Measurements from ENCODE around the gene CCDC34.
"Not testable (repeated sequence)": the region's sequence is repeated elsewhere in the genome, so short reads cannot be mapped to it uniquely, and the experiment has no call there.

Gene CCDC34

DNA sequence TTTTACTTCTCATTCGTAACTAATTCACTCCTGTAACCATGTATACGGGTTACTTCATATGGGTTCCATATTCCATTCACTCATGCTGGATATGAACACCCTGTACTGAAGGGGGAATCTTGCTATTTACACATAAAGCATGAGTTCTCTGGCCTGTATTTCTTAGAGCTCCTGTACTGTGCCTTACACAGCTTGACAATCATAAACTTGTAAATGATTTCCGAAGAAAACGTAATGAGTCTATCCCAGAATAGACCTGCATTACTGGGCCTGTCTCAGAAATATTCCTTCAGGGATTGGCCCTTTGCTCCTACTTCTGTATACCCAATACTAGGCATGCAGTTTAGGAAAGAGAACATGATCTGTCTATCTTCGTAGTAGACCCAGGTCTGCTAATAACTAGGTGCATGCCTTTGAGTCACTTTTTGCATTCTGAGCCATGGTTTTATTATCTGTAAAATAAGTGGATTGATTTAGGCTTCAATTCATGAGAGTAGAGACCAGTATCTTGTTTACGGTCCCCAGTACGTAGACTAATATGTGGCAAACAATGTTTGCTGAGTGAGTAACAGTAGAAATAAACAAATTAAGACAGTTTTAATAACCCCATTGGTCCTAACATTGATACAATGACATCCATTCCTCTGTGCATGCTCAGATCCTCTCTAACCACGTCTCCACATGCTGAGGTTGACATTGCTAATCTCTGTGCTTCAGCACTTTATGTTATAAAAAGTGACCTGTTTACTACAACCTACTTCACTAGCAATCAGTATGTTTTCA lies 1.2 kb downstream of the CCDC34 start:
- no peak for DNase-seq

DNA sequence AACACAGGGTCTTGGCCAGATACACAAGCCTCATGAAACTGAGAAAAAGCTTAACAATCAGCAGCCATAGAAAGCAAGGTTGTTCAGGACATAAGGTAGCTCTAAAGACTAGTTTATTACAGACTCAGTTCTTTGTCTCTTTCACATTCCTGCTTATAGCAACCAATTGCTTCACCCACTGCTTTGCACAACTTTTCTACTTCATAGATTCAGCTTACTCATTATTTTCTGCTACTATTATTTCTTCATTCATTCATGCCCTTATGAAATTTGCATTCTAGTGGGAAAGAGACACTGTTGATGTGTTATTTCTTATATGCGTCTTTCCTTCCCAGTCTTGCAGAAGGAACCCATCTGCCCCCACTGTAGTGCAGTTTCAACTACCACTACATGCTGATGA lies 4.7 kb downstream of the CCDC34 start:
- DNase-seq = no peak

DNA sequence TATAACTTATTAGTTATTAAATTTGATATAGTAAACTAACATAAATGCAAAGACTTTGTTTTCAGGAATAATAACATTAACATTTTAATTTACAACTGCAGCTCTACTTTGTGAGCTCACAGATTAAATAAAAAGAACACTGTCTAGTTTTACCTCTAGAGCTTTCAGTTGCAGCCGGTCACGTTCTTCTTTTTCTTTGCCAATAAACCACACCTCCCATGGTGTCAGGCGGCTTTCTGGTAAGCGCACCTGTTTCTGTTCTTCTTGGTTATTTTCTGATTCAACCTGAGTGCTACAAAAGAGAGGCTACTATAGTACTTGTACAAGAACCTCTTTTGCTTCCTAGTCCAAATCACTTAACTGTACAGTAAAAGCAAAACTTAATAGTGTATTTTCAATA lies 5.8 kb downstream of the CCDC34 start:
- no peak for DNase-seq

DNA sequence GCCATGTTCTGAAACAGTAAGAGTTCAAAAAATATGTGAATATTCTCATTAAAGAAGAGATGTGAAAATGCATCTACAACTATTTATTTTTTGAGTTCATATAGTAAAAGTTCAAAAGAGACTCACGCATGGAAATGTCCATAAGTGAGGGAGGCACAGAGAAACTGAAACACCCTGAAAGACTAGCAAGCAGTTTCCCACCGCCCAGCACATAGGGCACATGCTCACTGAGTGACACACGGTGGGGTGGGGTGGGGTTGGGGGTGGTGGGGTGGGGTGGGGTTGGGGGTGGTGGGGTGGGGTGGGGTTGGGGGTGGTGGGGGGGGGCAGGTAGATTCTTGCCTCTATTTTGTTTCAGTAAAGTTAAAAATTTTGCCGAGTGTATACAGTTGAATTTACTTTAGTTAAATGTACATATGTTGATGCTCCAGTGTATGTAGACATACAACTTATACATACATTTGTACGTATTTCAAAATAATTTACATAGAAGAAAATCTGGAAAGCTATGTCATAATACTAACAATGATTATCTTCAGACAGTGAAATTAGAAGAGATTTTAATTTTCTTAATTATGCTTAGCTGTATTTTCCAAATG lies 6.3 kb downstream of the CCDC34 start:
- no peak for DNase-seq

DNA sequence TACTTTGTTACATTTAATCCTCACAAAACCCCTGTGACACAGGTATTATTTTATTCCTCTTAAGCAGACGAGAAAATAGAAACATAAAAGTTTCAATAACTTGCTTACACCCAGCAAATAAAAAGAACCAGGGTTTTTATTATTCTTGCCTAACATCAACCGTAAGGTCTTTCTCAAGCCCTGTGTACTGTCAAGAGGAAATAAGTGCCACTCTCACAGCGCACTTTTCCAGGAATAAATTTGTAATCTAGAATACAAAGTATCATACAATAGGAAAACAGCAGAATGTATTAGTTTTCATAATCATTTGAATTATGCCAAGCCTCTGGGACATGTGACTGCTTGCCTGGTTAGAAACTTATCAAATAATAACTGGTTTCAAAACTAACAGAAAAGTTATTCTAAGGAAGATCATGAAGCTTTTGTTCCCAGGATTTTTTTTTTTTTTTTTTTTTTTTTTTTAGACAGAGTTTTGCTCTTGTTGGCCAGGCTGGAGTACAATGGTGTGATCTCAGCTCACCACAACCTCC lies 7.4 kb downstream of the CCDC34 start:
- no peak for DNase-seq

DNA sequence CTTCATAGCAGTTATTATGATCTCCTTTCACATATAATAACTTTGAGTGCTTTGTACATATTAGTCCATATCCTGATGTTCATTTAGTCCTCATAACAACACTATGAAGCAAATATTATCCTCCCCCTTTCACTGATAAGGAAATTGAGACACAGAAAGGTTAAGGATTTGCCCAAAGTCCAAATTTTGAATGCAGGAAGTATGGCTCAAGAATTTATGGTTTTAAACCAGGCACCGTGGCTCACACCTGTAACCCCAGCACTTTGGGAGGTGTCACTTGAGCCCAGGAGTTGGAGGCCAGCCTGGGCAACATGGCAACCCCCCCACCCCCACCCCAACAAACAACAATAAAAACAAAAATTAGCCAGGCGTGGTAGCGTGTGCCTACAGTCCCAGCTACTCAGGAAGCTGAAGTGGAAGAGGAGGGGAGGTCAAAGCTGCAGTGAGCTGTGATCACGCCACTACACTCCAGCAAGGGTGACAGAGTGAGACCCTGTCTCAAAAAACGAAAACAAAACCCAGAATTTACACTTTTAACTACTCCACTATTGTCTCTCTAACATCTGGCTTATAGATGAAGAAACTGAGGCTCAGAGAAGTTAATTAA lies 8.6 kb downstream of the CCDC34 start:
- no peak for DNase-seq

DNA sequence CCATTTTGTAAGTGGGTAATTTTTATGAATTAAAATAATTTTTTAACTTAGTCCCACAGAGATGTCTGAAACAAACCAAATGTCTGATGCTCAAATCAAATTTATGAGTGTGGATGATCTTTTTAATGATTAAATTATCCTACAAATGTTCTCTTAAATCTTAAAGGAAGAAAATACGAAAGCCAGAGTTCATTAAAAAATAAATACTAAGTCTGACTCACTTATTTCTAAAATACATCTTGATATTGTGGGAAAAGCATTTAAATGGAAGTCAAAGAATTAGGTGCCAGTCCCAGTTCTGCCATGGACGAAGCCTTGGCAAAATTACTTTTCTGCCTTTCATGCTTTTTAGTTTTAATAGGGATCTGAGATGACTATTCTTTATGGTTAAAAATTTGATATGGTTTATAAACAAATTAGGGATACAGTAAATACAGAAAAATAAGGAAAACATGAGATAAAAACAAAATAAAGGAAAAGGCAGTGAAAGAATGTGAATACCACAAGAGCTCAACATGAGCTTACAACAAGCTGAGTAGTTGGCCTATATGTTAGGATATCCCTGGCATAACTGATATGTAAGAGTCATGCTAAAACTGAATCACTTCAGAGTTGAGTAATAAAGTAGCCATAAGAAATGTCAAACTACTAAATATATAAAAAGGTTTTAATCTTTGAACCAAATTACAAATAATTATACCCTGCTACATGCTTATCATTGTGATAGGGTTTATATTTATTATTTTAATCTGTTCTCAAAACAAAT lies 9.2 kb downstream of the CCDC34 start:
- no peak for DNase-seq

DNA sequence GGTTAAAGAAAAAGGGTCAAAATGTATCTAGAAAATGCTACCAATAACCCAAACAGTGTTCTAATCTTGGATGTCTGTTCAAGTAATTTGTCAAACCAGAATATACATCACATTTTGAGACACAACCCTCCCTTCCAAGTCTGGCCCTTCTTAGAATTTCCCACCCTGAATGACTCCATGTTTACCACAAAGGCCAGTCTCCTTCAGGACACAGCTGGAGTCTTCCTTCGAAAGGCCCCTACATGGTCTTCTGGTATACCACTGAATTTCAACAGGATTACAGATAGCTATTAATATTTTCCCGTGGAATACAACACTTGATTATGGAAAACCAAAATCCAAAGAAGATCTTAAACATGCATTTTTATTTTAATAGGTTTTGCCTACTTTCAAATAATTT lies 10.2 kb downstream of the CCDC34 start:
- DNase-seq = no peak

DNA sequence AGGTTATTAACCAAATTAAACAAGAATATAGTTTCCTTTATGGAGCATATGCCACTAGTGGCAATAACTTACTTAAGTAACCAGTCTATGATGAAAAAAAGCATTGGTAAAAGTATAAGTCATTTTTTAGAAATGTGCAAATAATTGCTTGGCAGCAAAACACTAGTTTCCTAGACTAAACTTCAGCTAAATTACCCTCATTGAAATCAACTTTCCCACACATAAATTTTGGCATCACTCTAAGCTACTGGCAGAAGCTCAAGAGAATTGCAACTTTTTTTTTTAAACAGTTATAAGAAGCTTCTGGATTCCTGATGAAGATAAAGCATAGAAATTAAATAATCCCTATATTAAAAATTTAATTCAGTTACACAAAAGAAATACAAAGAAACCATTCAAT lies 12.5 kb downstream of the CCDC34 start:
- no peak for DNase-seq

DNA sequence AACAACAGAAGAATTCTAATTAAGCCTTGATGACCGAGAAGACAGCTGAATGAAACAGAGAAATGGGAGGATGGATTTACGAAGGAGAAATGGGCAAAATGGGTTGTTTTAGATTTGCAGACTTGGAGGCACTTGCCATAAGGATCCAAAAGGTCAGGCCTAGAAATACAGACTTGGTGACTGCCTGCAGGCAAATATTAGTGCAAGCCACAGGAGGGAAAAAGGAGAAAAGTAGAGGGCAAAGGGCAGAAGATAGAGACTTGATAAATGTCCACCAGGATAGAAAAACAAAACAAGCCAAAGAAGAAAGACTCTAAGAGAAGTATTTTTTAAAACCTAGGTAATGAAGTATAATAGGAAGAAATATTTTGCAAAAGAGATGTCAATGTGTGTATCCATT lies 13.1 kb downstream of the CCDC34 start:
- DNase-seq = no peak

DNA sequence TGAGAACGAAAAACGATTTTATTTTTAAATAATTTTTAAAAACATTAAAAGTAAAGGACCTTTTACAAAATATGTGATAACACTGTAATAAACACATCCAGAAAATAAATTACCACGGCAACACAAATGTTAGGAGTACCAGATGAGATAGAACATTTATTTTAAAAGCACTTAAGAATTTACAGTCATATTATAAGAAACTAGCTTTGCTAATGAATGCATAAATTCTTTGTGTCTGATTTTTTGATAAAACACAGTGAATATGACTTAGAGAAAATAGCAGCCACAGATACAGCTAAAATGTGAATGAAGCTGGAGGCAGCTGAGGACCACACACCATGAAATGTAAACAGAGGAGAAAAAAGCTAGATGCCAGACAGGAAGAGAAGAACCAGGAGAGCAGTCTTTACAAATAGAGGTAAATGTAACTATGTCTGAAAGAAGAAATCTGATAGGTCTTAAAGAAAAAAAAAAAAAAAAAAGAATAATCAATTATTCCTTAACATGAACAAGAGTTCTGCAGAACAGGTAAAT lies 14.6 kb downstream of the CCDC34 start:
- DNase-seq = no peak

DNA sequence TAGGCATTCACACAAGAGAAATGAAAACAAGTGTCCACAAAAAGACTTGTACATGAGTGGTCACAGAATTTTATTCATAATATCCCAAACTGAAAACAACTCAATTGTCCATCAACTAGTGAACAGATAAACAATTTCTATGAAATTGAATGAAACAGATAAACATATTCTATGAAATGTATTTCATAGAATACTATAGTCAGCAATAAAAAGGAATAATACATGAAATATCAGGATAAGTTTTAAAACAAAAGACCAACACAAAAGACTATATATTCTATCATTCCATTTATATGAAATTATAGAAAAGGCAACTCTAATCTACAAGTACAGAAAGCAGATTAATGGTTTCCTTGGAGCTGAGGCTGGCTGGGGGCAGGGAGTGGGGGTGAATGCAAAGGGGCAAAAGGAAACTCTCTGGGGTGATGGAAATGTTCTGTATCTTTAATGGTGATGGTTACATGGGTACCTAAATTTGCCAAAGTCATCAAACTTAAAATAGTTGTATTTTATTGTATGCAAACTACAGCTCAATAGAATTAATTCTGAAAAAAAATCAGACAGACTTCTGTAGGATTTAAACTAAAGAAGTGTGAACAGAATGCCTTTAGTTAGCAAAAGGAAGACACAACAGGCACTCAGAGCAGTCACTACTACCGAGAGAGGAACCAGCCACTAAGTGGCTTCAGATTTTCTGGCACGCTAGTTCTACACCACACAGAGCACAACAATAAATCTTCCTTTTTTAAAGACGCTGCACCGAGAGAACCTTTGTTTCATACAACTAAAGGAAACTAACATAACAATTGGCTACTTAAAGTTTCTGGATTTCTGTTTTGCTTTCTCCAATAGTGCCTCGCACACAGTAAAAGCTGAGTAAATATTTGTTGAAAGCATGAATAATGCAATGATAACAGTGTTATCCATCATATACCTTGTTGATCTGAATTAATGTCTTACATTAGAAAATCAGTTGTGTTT lies 15.4 kb downstream of the CCDC34 start:
- no peak for DNase-seq

DNA sequence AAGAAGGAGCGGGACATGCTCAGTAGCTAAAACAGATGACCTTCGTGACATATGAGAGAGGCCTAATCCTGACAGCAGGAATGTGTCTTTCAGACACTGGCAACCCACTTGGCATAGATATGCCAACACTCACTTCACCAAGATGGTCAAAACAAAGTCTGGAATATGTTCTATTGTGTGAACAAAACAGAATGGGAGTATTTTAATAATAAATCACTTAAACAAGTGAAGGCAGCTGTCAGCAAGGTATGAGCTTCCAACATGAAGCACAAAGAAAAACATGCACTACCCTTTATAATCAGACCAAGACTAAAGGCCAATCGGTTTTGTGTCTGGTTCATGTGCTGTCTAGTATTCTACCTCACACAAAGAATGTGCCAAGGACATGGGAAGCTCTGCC lies 23.1 kb downstream of the CCDC34 start:
- no peak for DNase-seq

DNA sequence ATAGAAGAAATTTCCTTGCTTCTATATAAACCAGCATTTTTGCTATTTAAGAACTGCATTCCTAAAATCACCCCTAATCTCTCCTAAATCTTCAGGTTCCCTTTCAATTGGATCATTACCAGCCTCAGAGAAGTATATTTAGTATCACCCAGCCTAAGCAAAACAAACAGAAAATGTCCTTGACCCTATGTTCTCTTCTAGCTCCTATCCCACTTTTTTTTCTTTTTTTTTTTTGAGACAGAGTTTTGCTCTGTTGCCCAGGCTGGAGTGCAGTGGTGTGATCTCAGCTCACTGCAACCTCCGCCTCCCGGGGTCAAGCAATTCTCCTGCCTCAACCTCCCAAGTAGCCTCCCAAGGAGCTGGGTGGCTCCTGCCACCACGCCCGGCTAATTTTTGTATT lies 28.3 kb downstream of the CCDC34 start:
- not testable (repeated sequence) for DNase-seq

DNA sequence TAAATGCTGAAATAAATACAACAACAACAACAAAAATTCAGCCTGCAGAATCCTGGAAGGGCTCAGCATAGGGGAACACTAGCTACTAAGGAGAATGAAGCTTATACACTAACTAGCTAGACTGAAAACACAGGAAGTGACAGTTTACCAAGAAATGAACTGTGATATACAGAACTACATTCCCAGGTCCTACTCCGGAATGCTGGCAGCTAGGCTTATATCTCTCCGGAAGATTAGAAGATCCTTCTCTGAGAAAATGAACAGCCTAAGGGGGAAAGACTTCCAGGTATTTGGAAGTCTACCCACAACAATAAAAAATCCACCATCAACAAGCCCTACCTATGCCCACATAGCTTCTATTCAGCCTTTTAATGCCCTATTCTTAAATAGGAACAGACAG lies 31.0 kb downstream of the CCDC34 start:
- DNase-seq = no peak

DNA sequence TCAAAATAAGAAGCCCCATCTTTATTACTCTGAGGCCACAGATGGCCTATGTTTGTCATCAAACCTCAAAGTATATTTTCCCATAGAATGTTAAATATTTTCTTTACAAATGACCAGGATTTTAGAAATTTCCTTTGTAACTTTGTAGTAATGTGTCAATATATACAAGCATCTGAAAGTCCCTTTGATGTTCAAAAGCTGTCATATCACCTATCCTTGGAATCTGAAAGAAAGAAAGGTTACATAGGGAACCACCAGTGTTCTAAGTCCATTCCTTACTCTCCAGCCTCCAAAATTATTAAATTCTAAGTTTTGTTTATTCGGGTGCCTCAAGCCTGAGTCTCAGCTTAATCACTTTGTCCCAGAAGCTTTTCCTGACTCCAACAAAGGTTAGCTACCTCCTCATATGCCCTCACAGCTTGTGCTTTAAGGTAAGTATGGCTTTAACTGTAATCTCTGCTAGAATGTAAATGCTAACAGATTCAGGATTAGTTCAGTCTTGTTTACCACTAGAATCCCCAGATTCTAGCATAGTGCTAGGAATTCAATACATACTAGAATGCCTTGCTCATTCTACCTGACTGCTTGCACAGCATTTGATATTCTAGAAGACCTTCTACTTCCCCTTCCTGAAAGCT lies 32.3 kb downstream of the CCDC34 start:
- DNase-seq = no peak

DNA sequence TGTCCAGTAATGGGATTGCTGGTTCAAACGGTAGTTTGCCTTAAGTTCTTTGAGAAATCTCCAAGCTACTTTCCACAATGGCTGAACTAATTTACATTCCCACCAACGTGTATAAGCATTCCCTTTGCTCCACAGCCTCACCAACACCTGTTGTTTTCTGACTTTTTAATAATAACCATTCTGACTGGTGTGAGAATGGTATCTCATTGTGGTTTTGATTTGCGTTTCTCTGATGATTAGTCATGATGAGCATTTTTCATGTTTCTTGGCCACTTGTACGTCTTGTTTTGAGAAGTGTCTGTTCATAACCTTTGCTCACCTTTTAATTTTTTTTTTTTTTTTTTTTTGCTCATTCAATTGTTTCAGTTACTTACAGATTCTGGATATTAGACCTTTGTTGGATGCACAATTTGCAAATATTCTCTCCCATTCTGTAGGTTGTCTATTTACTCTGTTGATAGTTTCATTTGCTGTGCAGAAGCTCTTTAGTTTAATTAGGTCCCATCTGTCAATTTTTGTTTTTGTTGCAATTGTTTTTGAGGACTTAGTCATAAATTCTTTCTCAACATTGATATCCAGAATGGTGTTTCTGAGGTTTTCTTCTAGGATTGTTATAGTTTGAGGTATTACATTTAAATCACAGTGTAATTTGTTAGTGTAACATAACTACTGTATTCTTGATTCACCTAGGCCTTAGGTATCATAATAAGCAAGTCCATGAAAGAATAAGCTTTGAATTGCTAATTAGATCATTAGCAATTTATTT lies 33.0 kb downstream of the CCDC34 start:
- DNase-seq = no peak

DNA sequence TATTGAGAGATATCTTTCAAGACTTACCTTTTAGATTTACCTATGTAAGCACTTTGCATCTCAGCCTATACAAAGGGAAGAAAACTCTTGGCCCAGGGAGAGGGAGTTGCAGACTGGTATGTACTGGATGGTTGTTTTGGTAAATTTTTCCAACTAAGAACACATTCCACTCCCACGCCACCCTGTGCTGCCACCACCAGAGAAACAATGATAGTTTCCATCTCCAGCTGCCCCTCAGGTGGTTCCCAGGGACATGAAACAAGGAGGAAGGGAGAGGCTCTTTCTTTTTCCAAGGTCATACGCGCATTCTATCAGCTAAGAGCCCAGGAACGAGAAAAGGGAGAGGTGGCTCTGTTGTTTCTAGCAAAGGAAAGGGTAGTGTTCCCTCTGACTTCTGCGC lies 34.4 kb downstream of the CCDC34 start:
- no peak for DNase-seq

DNA sequence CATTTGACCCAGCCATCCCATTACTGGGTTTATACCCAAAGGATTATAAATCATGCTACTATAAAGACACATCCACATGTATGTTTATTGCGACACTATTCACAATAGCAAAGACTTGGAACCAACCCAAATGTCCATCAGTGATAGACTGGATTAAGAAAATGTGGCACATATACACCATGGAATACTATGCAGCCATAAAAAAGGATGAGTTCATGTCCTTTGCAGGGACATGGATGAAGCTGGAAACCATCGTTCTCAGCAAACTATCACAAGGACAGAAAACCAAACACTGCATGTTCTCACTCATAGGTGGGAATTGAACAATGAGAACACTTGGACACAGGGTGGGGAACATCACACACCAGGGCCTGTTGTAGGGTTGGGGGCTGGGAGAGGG lies 36.0 kb downstream of the CCDC34 start:
- not testable (repeated sequence) for DNase-seq

DNA sequence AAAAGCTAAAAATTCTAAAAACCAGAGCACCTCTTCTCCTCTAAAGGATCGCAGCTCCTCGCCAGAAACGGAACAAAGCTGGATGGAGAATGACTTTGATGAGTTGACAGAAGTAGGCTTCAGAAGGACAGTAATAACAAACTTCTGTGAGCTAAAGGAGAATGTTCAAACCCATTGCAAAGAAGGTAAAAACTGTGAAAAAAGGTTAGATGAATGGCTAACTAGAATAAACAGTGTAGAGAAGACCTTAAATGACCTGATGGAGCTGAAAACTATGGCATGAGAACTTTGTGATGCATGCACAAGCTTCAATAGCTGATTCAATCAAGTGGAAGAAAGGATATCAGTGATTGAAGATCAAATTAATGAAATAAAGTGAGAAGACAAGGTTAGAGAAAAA lies 40.8 kb downstream of the CCDC34 start:
- not testable (repeated sequence) for DNase-seq

DNA sequence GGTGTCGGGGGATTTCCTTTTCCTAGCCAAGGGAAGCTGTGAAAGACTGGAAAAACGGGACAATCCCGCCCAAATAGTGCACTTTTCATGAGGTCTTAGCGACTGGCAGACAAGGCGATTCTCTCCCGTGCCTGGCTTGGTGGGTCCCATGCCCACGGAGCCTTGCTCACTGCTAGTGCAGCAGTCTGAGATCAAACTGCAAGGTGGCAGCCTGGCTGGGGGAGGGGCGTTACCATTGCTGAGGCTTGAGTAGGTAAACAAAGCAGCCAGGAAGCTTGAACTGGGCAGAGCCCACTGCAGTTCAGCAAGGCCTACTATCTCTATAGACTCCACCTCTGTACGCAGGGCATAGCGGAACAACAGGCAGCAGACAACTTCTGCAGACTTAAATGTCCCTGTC lies 41.7 kb downstream of the CCDC34 start:
- DNase-seq = not testable (repeated sequence)

All from activated CD4-positive, CD25-positive, alpha-beta regulatory T cell treated with anti-CD3 and anti-CD28 coated beads, Interleukin-2, amount 50 U/mL, for 72 hours (primary cell).